Mucosa of rectum (tissue), 2 donors: ENCODE results near the gene SLC12A5.

Experiments
- H3K27ac ChIP-seq, 2 donors: one replicate each; pipeline ENCODE4 v1.7.0; 2013; ENCODE audit warnings: inconsistent platforms in 2 of 2, low read depth in 2 of 2, low read length in 2 of 2
- H3K27me3 ChIP-seq, 2 donors: one replicate each; pipeline ENCODE4 v1.7.0; 2013; ENCODE audit warnings: low read length in 2 of 2; ENCODE audit not compliant: control insufficient read depth in 2 of 2, insufficient read depth in 2 of 2
- H3K36me3 ChIP-seq, 2 donors: one replicate each; pipeline ENCODE4 v1.7.0; 2013; ENCODE audit warnings: low read length in 2 of 2; ENCODE audit not compliant: control insufficient read depth in 2 of 2, insufficient read depth in 2 of 2
- H3K4me1 ChIP-seq, 2 donors: one replicate each; pipeline ENCODE4 v1.7.0; 2013; ENCODE audit warnings: low read length in 2 of 2, mild to moderate bottlenecking in 1 of 2; ENCODE audit not compliant: control insufficient read depth in 2 of 2, insufficient read depth in 2 of 2
- H3K4me3 ChIP-seq, 2 donors: one replicate each; pipeline ENCODE4 v1.7.0; 2013; ENCODE audit warnings: low read length in 2 of 2
- H3K9ac ChIP-seq, 2 donors: one replicate each; pipeline ENCODE4 v1.7.0; 2013; ENCODE audit warnings: low read length in 2 of 2, low read depth in 1 of 2, mild to moderate bottlenecking in 1 of 2
- H3K9me3 ChIP-seq, 2 donors: one replicate each; pipeline ENCODE4 v1.7.0; 2013; ENCODE audit warnings: low read length in 2 of 2; ENCODE audit not compliant: control insufficient read depth in 2 of 2
- donor health status: healthy.
- donor health status: Normal muscosa, but diverticular disease.

SLC12A5 gene

DNA sequence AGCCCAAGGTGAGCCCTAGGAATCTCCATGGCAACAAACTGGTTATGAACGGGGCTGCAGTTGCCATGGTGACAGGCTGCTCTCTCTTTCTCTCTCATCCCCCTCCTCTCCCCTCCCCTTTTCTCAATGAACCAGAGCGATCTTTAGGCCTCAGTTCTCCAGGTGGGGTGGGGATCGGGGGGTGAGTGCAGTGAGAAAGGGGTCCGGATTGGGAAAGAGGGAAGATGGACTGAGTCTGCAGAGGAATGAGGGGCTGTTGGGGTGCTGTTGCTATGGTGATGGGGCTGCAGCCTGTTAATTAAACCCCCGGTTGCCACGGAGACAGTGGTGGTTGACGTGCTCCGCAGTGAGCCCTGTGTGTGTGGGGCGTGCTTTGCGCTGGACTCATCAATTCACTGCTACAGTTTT, 3.6 kb upstream of the SLC12A5 start:
- Histone ChIP-seq H3K9me3 (no peaks in the 10 kb centered on the region), H3K27ac (no peak overlapping the region), H3K9ac (no peak overlapping the region), H3K4me3 (no peak overlapping the region), H3K4me1 (peaks cover 4 to 5% of the 10 kb centered on the region in 2 donors), H3K27me3 (peaks cover 21 to 27% of the 10 kb centered on the region in 2 donors), H3K36me3 (no peaks in the 10 kb centered on the region)

GRCh38 chr20:46027245-46027853, 1.7 kb upstream of the SLC12A5 start:
- peaks cover 3 to 4% of the 10 kb centered on the region in 2 donors for H3K4me1 ChIP-seq
- H3K36me3 ChIP-seq: no peaks in the 10 kb centered on the region
- H3K9ac ChIP-seq: no peak overlapping the region
- no peak overlapping the region for H3K27ac ChIP-seq
- peaks cover 26 to 33% of the 10 kb centered on the region in 2 donors for H3K27me3 ChIP-seq
- no peak overlapping the region for H3K4me3 ChIP-seq
- H3K9me3 ChIP-seq: no peaks in the 10 kb centered on the region

GRCh38 chr20:46028110-46028509, 905 bp upstream of the SLC12A5 start:
- Histone ChIP-seq H3K36me3 (no peaks in the 10 kb centered on the region), H3K9me3 (no peaks in the 10 kb centered on the region), H3K27me3 (peaks cover 26 to 33% of the 10 kb centered on the region in 2 donors), H3K27ac (no peak overlapping the region), H3K4me3 (no peak overlapping the region), H3K9ac (no peak overlapping the region), H3K4me1 (no peaks in the 10 kb centered on the region)

- Histone ChIP-seq H3K27me3 (peaks cover 21 to 31% of the 10 kb centered on the region in 2 donors), H3K36me3 (no peaks in the 10 kb centered on the region), H3K4me3 (no peak overlapping the region), H3K4me1 (no peaks in the 10 kb centered on the region), H3K9ac (no peak overlapping the region), H3K9me3 (no peaks in the 10 kb centered on the region), H3K27ac (no peak overlapping the region)
Observed at GRCh38 chr20:46030284-46031013, 1.4 kb downstream of the SLC12A5 start.

DNA sequence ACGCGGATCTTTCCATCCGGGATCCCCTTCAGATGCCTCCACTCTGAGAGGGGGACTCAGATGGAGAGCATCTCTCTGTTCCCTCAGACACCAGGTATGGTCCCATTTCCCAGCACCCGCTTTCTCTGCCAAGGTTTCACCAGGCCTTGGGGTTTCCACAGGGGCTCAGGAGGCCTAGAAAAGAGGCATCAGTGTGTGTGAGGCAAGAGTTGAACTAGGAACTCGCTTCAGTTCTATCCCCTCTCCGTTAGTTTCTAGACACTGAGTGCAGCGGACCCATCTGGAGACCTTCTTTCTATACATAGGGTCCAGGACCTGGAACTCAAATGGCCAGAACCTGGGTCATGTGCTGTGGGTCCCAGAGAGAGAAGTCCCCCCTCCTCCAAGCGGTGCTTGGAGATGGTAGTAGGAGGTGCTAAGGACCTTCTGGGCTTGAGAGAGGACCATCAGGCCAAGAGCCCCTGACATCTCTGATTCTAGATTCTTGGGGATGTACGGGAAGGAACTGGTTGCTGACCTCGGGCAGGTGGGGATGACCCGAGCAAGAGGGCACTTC, 2.1 kb downstream of the SLC12A5 start:
- no peak overlapping the region for H3K9ac ChIP-seq

DNA sequence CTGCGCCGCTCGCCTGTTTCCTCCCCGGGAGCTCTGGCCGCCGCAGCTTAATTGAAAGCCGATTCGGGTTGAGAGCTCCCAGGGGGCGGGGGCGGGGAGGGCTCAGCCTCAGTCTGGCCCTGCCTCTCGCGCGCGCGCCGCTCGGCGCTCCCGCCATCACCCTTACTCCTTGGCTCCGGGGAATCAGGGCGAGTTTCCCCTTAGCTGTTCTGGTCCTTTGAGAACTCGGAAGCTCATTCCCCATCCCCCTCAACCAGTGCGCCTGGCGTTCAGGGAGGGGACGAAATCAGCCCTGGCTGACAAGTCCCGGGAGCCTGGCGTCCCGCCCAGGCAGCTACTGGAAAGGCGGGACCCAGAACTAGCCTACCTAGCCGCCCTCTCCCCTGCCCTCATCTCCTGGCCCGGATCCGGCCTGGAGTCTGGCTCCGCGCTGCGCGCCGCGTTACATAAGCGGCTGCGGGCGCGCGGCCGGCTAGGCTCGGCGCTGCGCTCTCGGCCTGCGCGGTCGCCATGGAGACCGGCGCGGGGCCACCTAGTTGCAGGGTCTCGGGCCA, 2.8 kb downstream of the SLC12A5 start:
- peaks cover 21 to 29% of the 10 kb centered on the region in 2 donors for H3K27me3 ChIP-seq
- no peak overlapping the region for H3K4me3 ChIP-seq
- no peaks in the 10 kb centered on the region for H3K36me3 ChIP-seq
- no peaks in the 10 kb centered on the region for H3K9me3 ChIP-seq
- H3K4me1 ChIP-seq: no peaks in the 10 kb centered on the region
- no peak overlapping the region for H3K9ac ChIP-seq
- no peak overlapping the region for H3K27ac ChIP-seq

More for the DNA sequence above, 2.1 kb downstream of the SLC12A5 start:
- Histone ChIP-seq H3K9me3 (no peaks in the 10 kb centered on the region), H3K4me1 (no peaks in the 10 kb centered on the region), H3K27ac (no peak overlapping the region), H3K4me3 (no peak overlapping the region), H3K36me3 (no peaks in the 10 kb centered on the region), H3K27me3 (peaks cover 21 to 31% of the 10 kb centered on the region in 2 donors)

GRCh38 chr20:46034039-46034438, 5.0 kb downstream of the SLC12A5 start:
- H3K9ac ChIP-seq: no peak overlapping the region
- H3K27ac ChIP-seq: no peak overlapping the region
- no peak overlapping the region for H3K4me3 ChIP-seq
- no peaks in the 10 kb centered on the region for H3K36me3 ChIP-seq
- H3K9me3 ChIP-seq: no peaks in the 10 kb centered on the region
- peaks cover 16 to 23% of the 10 kb centered on the region in 2 donors for H3K27me3 ChIP-seq
- no peaks in the 10 kb centered on the region for H3K4me1 ChIP-seq

- Histone ChIP-seq H3K27ac (no peak overlapping the region), H3K27me3 (peaks cover 16 to 23% of the 10 kb centered on the region in 2 donors)
Observed at GRCh38 chr20:46035253-46035652, 6.2 kb downstream of the SLC12A5 start.

GRCh38 chr20:46035713-46036112, 6.7 kb downstream of the SLC12A5 start:
- Histone ChIP-seq H3K9me3 (no peaks in the 10 kb centered on the region), H3K9ac (no peak overlapping the region), H3K36me3 (no peaks in the 10 kb centered on the region), H3K4me1 (no peaks in the 10 kb centered on the region), H3K27me3 (peaks cover 15 to 23% of the 10 kb centered on the region in 2 donors), H3K4me3 (no peak overlapping the region), H3K27ac (no peak overlapping the region)

More at GRCh38 chr20:46035253-46035652, 6.2 kb downstream of the SLC12A5 start:
- H3K4me1 ChIP-seq: no peaks in the 10 kb centered on the region
- H3K36me3 ChIP-seq: no peaks in the 10 kb centered on the region
- no peak overlapping the region for H3K4me3 ChIP-seq
- no peaks in the 10 kb centered on the region for H3K9me3 ChIP-seq
- no peak overlapping the region for H3K9ac ChIP-seq

- Histone ChIP-seq H3K9ac (no peak overlapping the region), H3K9me3 (no peaks in the 10 kb centered on the region), H3K4me1 (no peaks in the 10 kb centered on the region), H3K27me3 (peaks cover 8 to 17% of the 10 kb centered on the region in 2 donors), H3K27ac (no peak overlapping the region), H3K36me3 (no peaks in the 10 kb centered on the region), H3K4me3 (no peak overlapping the region)
Observed at GRCh38 chr20:46036370-46036769, 7.4 kb downstream of the SLC12A5 start.
